NCI-H2081 (cell line): Measurements from ENCODE around the gene DAO.
A peak's percentile ranks its signal among the peaks of the same experiment; 100 is the strongest.

Source experiments
- DNase-seq, 2 experiments: peaks; one replicate each; lab custom pipeline; 2025; lab: John Stamatoyannopoulos, UW

The DAO gene

DNA sequence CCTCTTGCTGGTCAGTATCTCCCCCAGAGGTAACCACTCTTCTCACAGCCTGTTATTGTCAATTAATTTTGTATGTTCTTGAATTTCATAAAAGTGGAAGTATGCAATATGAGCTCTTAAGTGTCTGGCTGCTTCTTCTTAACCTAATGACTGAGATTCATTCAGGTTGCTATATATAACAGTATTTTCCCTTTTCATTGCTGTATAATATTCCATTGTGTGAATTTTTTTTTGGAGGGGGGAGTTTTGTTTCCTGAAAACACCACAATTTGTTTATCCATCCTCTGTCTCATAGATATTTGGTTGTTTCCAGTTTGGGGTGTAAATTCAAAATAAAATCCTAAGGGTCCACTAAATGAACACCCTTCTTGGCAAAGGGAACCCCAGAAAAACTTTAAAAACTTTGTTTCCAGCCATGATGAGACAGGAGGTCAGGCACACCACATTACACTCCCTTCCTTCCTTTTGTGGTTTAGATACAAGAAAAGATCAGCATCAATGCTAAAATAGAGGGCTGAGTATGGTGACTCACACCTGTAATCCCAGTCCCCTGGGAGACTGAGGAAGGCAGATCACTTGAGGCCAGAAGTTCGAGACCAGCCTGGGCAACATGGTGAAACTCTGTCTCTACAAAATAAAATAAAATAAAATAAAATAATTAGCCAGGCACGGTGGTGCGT lies 4.1 kb upstream of the DAO start:
- no peak for DNase-seq

DNA sequence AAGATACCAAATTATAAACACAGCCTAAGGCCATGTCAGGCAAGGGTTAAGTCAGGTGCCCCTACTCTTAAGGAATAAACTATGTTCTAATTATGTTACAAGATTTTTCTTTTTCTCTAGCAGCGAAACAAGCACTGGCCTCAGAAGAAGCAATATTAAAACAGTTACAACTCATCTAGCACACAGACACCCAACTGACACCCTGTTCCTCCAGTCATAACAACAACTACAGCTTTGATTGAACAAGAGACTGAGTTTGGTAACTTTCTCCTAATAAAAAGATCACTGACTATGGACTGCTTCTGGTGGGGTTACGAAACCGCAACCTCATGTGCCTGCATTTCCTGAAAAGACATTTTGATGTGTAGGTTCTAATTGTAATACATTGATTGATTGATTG lies 3.3 kb upstream of the DAO start:
- DNase-seq: no peak

DNA sequence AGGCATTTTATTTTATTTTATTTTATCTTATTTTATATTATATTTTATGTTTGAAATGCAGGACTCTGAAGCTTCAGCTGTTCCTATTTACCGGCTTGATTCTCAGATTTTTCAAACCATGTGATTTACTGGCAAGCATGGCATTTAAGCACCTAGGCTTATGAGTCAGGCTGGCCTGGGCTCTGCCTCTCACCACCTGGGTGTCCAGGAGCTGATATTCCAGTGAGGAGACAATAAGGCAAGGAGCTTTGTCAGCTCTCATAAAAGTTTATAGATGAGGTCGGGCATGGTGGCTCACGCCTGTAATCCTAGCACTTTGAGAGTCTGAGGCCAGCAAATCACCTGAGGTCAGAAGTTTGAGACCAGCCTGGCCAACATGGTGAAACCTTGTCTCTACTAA lies 2.1 kb downstream of the DAO start:
- DNase-seq: no peak

DNA sequence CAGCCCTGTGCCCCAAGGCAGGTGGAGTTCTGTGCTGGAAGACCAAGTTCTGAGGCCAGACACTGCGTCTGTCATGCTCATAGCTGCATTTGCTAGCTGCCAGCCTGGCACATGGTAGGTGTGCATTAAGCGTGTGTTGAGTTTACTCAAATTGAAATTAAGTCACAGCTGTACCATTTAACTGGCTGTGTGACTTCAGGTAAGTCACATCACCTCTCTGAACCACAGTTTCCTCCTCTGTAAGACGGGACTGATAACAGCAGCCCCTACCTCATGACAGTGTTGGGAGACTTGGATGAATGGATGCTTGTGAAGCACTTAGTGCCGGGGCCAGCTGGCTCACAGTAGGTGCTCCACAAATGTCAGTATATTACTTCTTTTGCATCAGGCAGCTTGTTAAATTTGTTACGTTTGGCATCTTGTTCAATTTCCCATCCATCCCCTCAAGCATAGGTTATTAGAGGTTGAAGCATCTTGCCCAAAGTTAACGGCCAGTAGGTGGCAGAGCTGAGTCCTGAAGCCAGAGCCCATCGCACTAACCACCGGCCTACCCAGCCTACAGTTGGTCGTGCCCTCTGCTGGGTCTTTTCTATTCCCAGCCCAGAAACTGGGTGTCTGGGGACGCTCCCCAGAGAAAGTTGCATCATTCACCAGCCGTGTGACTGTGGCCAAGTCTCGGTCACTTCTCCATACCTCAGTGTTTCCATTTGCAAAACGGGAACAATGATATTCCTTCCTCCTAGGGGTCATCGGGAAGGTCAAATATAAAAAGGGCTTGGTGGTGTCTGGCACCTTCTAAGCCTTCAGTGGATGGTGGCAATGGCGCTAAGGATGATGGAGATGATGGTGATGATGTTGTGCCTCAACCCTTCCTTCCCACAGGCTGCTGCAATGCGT lies 4.5 kb downstream of the DAO start:
- peak; percentile 11 to 21 for DNase-seq

DNA sequence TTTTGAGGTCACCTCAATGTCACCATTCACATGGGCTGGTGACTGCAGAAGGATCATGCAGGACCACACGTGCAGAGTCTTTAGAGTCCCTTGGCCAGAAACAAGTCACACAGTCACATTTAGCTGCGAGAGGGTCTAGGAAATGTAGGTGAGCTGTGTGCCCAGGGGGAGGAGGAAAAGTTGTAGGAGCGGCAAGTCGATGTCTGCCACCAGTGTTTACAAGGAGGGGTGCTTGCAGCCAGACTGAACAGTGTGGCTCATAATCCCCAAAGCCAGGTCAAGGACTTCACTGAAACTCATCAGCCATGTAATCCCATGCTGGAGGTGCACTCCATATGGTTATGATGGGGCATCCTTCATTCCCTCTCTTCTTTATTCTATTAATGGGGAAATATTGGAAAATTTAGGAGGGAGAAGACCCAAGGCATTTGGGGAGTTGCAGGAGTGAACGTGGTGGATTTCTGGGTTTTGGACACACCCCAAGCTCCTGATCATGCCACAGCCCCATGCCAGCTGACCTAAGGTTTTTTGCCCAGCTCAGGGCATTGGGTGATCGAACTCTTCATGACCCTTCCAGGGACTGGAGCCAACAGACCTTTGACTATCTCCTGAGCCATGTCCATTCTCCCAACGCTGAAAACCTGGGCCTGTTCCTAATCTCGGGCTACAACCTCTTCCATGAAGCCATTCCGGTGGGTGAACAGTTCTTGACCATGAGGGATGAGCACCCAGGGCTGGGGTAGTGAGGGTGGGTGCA lies 7.2 kb downstream of the DAO start:
- no peak for DNase-seq

DNA sequence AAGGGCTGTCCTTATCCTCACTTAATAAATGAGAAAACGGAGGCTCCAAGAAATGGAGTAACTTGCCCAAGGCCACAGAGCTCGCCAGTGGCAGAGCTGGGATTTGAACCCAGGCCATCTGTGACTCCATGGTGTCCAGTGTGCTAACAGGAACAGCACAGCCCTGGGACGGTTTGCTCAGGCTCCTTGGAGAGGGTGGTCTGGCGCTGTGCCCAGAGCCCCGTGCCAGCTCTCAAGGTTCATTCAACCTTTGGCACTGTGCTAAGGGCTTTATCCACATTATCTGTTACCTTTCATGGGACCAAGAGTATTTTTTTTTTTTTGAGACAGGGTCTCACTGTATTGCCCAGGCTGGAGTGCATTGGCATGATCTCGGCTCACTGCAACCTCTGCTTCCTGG lies 8.1 kb downstream of the DAO start:
- no peak for DNase-seq

DNA sequence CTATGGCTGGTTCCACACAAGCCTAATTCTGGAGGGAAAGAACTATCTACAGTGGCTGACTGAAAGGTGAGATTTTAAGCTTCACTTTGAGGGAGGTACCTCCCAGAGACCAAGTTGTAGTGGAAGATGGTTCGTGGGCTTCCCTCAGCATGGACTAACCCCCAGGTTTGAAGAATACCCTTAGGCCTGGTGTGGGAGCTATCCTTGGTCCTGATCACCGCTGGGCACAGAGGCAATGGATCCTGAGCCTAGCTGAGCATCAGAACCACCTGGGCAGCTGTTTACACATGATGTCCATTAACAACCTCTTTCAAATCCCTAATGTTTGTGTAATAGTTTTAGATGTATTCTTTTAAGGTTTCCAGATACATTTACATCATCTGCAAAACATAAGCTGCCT lies 10.3 kb downstream of the DAO start:
- no peak for DNase-seq

DNA sequence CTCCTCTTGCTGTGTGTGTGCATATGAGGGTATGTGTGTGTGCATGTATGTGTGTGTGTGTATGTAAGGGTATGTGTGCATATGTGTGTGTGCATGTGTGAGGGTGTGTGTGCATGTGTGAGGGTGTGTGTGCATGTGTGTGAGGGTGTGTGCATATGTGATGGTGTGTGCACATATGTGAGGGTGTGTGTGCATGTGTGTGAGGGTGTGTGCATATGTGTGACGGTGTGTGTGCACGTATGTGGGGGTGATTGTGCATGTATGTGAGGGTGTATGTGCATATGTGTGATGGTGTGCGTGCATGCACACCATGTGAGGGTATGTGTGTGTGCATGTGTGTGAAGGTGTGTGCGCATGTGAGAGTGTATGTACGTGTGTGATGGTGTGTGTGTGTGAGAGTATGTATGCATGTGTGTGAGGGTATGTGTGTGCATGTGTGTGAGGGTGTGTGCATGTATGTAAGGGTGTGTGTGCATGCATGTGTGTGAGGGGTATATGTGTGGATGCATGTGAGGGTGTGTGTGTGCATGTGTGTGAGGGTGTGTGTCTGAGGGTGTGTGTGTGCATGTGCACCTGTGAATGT lies 15.4 kb downstream of the DAO start:
- DNase-seq: no peak

DNA sequence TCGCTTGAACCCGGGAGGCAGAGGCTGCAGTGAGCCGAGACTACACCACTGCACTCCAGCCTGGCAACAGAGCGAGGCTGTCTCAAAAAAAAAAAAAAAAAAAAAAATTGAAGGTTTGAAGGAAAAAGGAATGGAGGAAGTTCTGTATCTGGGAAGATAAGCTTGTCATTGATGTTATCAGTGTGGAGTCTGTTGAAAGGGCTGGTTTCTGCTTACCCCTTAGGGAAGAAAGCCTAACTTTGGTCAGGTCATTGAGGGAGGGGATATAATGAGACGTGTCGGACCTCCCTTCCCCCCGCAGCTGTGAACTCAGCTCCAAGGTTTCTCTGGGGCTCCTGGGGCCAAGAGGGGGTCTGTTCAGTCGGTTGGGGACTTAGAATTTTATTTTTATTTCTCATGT lies 16.4 kb downstream of the DAO start:
- no peak for DNase-seq

DNA sequence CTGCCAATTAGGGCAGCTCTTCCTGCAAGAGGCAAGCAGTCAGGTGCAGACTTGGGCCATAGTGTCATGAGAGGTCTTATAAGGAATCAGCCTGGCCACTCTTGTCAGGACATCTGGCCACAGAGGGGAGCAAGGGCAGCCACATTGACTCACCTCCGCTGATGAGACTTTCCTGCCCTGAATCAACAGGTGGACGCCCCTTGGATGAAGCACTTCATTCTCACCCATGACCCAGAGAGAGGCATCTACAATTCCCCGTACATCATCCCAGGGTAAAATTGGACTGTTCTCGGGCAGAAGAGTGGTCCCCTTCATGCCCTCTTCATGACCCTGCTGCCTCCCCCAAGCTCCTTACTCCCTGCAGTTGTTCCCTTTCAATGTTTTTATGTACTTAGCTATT lies 16.9 kb downstream of the DAO start:
- no peak for DNase-seq

DNA sequence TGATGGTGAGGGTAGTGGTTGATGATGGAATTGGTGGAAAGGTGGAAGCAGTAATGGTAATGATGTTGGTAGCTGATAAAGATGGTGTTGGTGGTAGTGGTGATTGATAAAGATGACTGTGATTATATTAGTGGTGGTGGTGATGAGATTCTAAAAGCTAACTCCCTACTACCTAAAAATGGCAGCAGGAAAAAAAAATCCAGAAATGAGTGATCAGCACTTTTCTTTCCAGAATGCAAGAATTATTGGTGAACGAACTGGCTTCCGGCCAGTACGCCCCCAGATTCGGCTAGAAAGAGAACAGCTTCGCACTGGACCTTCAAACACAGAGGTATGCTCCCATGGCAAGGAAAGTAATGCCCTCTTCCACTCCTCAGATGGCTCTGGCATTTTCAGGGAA lies 19.3 kb downstream of the DAO start:
- no peak for DNase-seq

DNA sequence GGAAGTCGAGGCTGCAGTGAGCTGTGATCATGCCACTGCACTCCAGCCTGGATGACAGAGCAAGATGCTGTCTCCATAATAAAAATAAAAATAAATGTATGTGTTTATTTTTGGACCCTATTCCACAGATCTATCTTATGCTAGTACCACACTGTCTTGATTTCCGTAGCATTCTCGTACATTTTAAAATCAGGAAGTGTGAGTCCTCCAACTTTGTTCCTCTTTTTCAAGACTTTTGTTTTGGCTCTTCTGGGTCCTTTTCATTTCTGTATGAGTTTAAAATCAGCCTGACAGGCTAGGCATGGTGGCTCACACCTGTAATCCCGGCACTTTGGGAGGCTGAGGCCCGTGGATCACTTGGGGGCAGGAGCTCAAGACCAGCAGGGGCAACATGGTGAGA lies 25.8 kb downstream of the DAO start:
- no peak for DNase-seq

DNA sequence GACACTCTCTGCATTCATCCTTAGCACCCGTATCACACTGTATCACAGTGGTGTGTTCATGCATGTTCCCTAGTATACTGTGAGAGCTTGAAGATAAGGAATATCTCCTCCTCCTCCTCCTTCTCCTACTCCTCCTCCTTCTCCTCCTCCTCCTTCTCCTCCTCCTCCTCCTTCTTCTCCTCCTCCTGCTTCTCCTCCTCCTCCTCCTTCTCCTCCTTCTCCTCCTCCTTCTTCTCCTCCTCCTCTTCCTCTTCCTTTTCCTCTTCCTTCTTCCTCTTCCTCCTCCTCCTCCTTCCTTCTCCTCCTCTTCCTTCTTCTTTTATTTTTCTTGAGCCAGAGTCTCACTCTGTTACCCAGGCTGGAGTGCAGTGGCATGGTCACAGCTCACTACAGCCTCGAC lies 27.1 kb downstream of the DAO start:
- no peak for DNase-seq

DNA sequence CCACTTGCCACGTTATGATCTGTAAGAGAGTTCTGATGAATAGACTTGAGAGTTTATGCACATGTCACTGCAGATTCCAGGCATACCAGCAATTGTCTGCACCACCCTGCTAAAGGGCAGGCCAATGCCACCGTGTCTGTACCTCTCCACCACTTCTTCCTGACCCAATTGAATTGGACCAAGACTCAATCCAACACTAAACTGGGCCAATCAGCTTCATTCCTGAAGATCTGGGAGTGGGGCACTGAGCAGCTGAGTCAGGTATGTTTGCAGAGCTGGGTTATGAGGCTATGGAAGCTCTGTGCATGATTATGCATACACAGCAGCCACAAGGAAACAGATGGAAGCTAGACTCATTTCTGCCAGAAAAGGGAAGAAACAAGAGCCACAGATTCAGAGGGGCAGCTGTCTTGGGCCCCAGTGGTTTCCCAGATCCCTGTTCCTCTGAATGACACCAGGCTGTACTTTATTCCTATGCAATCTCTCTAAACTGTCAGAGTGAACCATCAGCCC lies 28.0 kb downstream of the DAO start:
- DNase-seq: no peak

DNA sequence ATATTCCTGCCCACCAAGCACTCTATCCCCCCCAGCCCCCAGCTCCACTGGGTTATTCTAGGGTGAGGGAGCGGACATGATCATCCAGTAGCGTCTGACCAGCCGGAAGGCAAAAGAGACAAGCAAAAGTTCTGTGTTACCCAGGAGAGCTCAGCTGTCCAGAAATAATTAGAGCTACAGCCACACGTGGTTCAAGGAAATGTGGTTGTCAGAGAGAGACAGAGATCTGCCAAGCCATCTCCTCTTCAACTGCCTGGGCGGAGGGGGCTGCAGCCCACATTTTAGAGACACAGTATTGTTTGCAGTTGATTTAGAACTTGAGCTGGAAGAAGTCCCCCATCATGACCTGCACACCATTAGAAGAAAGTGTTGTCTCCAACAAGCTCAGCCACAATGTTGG lies 30.4 kb downstream of the DAO start:
- DNase-seq: no peak

DNA sequence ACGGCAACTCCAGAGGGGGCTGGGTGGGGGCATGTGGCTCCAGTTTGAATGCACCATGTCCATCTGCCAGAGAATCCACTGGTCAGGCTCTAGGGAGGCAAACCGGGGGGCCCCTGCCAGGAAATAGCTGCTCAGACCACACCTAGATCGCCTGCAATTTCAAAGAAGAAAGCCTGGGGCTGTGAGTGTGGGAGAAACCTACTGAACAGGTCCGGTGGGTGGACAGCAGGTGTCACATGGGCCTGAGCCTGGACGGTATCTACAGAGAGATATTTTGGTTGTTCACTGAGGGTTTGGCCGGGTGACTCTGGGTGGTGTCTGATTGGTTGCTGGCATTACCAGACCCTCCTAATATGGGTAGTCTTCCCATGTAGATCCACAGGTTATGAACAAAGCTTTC lies 32.0 kb downstream of the DAO start:
- no peak for DNase-seq

DNA sequence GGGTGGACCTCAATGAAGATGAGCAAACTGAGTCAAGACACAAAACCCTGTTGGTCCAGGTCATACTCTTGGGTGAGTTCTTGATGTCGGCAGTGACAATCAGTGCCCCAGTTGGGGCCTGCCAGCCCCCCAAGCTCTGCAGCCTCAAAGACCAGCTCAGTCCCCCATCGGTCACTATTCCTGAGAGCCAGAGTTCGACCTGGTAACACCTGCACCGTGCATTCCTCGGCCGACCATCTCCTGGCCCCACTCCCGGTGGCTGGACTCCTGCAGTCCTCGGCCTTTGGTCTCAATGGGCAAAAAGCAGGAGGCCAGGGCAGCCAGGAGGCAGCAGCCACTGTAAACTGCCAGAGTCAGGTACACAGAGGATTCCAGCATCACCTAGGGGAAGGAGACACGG lies 32.5 kb downstream of the DAO start:
- no peak for DNase-seq

DNA sequence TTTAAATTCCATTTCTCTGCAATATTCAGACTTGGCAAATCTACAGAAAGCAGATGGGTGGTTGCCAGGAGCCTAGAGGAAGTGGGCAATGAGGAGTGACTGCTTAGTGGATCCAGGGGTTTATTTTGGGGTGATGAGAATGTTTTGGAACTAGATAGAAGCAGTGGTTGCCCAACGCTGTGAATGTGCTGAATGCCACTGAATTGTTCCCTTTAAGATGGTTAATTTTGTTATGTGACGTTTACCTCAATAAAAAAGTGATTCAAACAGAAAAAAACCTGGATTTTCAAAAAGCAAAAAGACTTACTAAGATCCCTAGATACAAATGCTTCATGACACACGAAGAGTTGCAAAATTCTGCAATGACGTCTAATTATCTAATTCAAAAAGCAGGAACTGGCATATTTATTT lies 34.2 kb downstream of the DAO start:
- DNase-seq: no peak

DNA sequence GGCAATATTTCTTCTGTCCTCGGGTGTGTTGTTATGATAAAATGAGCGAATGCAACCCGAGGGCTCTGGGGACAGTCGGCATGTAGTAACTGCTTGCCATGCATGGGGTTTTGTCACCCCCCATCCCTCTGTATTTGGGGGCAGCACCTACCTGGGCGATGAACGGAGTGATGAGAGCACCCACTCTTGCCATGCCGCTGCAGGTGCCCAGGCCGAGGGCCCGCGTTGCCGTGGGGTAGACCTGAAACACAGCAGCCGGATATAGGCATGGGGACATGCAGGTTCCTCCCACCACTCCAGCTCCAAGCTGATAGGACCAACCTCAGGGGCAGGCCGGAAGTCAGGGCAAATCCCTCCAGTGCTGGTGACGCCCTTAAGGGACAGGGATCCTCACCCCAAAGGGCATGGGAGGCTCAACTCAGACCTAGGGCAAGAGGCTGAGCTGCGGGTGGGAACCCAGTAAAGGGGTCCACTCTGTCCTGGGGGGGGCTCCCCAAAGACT lies 35.8 kb downstream of the DAO start:
- no peak for DNase-seq

DNA sequence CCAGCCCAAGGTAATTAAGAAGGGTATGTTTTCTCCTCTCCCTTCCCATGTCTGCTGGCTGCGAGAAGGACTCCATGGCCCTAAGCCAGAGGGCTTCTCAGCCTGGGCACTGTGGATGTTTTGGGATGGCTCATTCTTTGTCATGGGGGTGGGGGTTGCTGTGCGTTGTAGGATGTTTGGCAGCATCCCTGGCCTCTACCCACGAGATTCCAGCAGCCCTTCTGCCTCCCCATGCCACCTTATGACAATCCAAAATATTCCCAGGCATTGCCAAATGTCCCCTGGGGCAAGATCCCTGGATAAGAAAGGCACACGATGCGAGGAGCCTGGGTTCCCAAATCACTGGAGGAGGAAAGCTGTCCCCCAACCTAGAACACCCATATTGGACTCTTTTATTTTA lies 36.4 kb downstream of the DAO start:
- DNase-seq: no peak

DNA sequence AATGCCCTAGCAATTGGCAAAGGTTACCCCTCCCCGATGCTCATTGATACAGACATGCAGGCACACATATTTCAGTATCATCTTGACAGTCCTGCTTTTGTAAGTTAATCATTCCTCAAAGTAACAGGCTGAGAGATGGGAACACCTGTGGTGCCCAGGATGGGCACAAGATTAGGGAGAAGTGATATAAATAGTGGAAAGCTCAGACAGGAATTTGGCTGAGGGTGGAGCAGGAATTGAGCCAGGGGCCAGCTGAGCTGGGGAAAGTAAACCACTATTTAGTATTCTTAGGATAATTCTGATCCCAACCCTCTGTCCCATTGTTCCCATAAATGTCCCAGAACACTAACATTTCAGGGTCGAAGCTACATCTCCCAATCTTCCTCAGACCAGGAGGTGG lies 38.3 kb downstream of the DAO start:
- DNase-seq: no peak

DNA sequence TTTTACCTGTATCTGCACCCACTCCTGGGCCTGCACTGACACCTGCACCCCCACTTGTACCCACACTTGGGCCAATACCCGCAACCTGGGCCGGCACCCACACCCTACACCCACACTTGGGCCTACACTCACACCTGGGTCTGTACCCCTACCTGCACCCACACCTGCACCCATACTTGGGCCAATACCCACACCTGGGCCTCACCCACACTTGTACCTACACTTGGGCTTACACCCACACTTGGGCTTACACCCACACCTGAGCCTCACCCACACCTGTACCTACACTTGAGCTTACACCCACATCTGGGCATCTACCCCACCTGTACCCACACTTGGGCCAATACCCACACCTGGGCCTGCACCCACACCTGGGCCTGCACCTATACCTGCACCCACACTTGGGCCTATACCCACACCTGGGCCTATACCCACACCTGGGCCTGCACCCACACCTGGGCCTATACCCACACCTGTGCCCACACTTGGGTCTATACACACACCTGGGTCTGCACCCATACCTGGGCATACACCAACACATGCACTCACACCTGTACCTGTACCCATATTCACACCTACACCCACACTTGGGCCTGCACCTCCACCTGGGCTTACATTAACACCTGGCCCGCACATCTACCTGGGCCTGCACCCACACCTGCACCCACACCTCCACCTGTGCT lies 39.2 kb downstream of the DAO start:
- no peak for DNase-seq
